HFFc6 (cell line): ENCODE data around the gene PPHLN1. TPM values are rescaled to one million over a fixed set of nuclear protein-coding genes. Genes with fewer than 3 reads are reported as not detected.
"Not testable (repeated sequence)": the region's sequence is repeated elsewhere in the genome, so short reads cannot be mapped to it uniquely, and the experiment has no call there.

Experiments used
- DNase-seq: peaks from one replicate; pipeline ENCODE4 v3.0.0-alpha.2; 2018
- H3K27ac Mint-ChIP-seq: 2 replicates; pipeline ENCODE4 v1.8.0; 2020; ENCODE audit warnings: mild to moderate bottlenecking, mixed read lengths
- H3K27me3 Mint-ChIP-seq: 2 replicates; pipeline ENCODE4 v1.8.0; 2021; ENCODE audit warnings: mild to moderate bottlenecking, moderate library complexity, mixed read lengths; ENCODE audit not compliant: insufficient read depth
- H3K36me3 Mint-ChIP-seq: 2 replicates; pipeline ENCODE4 v1.8.0; 2021; ENCODE audit warnings: low read depth, mixed read lengths
- H3K4me1 Mint-ChIP-seq: 2 replicates; pipeline ENCODE4 v1.8.0; 2020; ENCODE audit warnings: low read depth, mixed read lengths
- H3K4me3 Mint-ChIP-seq: 2 replicates; pipeline ENCODE4 v1.8.0; 2020; ENCODE audit warnings: mild to moderate bottlenecking, moderate library complexity, mixed read lengths
- H3K9me3 Mint-ChIP-seq: 2 replicates; pipeline ENCODE4 v1.8.0; 2020; ENCODE audit warnings: mild to moderate bottlenecking, mixed read lengths
- total RNA-seq, 6 experiments: library from RNA; stranded (reverse); fragmentation: NEBNext Ultra II Directional; extraction: Animal tissue kit (Norgen Biotek cat#: 25700); gene quantifications; 2 replicates in 1 of 6; 3 replicates in 5 of 6; pipeline ENCODE4 v1.2.3, GENCODE V29; 2021
- TF ChIP-seq, protein P1 (sequence below): fragments of 200-600 bp; sonication (generic); IDR thresholded peaks from 2 replicates; pipeline ENCODE4 v1.5.0; 2021; ENCODE audit warnings: antibody characterized with exemption, mild to moderate bottlenecking

PPHLN1 gene
- total RNA-seq, 6 experiments from 2014 or later, result 60.5 to 68.6 (median 63.5) TPM

DNA sequence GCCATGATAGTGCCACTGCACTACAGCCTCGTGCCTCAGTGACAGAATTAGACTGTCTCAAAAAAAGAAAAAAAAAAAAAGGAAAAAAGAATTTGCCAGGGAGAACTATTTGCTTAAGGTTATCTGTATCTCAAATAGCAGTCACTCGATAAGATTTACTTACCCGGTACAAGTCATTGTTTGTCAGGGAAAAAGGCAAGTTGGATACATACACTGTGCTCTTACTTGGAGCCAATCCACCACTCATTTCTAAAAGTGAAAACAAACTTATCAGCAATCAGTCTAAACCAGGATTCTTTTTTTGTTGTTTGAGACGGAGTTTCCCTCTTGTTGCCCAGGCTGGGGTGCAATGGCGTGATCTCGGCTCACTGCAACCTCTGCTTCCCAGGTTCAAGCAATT is 2.1 kb upstream of the PPHLN1 start:
- Mint-ChIP-seq H3K4me1 (peaks cover 33% of the 10 kb centered on the region), H3K27me3 (no peaks in the 10 kb centered on the region; the same call in 1 of the 2 replicates), H3K9me3 (no peaks in the 10 kb centered on the region), H3K27ac (no peak overlapping the region), H3K4me3 (no peak overlapping the region), H3K36me3 (peaks cover 13% of the 10 kb centered on the region)
- TF ChIP-seq, protein P1, sequence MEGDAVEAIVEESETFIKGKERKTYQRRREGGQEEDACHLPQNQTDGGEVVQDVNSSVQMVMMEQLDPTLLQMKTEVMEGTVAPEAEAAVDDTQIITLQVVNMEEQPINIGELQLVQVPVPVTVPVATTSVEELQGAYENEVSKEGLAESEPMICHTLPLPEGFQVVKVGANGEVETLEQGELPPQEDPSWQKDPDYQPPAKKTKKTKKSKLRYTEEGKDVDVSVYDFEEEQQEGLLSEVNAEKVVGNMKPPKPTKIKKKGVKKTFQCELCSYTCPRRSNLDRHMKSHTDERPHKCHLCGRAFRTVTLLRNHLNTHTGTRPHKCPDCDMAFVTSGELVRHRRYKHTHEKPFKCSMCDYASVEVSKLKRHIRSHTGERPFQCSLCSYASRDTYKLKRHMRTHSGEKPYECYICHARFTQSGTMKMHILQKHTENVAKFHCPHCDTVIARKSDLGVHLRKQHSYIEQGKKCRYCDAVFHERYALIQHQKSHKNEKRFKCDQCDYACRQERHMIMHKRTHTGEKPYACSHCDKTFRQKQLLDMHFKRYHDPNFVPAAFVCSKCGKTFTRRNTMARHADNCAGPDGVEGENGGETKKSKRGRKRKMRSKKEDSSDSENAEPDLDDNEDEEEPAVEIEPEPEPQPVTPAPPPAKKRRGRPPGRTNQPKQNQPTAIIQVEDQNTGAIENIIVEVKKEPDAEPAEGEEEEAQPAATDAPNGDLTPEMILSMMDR, result no peak
- no peak for DNase-seq

DNA sequence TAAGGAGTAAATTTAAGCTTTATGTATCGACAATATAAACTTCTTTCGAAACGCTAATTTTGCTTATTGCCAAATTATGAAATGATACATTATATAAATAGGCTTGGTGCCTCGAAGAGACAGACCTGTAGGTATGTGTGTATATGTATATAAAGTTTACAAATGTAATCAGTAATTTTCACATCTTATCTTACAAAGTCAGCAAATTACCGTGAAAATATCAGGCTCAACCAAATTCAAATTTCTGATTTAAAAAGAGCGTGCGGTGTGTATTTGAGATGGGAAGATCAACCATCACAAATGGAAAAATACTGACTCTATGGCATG is 678 bp upstream of the PPHLN1 start:
- no peak for DNase-seq
- TF ChIP-seq, protein P1, result no peak
- Mint-ChIP-seq H3K27me3 (no peaks in the 10 kb centered on the region), H3K36me3 (peaks cover 13% of the 10 kb centered on the region), H3K27ac (peak overlapping the region; percentile 96), H3K9me3 (no peaks in the 10 kb centered on the region), H3K4me3 (peak overlapping the region; percentile 98), H3K4me1 (peaks cover 27% of the 10 kb centered on the region)

DNA sequence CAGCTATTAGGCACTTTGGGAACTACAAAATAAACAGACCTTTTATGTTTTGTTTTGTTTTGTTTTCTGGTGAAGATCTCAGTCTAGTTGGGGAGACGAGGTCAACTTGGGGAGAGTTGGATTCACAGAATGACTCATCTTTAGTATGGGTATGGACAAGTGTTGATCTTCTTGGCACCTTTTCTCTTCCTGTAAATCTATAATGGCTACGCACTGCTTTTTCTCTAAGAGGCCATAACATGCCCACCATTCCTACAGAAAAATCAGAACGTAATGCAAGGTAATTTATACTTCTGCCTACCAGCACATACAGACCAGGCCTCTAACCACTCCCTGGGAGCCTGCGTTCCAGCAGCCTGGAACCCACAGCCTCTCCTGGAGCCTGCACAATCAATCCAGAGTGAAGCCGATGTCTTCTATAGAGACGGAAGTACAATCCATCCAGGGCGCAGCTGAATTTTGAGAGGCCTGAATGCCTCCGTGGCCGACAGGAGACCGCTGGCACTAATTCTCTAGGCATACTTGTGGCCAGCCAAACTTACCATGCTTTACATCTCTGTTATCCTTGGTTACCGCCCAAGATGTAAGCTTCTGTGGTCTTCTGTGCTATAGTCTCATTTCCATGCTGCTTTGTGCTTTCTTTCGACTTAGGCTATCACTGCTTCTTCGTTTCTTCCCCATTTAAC is 717 bp downstream of the PPHLN1 start:
- Mint-ChIP-seq H3K4me1 (peaks cover 37% of the 10 kb centered on the region), H3K4me3 (peak overlapping the region; percentile 98), H3K27me3 (no peaks in the 10 kb centered on the region), H3K9me3 (no peaks in the 10 kb centered on the region), H3K36me3 (peaks cover 7% of the 10 kb centered on the region), H3K27ac (peak overlapping the region; percentile 96)
- TF ChIP-seq, protein P1, result no peak
- peak; percentile 8 for DNase-seq

DNA sequence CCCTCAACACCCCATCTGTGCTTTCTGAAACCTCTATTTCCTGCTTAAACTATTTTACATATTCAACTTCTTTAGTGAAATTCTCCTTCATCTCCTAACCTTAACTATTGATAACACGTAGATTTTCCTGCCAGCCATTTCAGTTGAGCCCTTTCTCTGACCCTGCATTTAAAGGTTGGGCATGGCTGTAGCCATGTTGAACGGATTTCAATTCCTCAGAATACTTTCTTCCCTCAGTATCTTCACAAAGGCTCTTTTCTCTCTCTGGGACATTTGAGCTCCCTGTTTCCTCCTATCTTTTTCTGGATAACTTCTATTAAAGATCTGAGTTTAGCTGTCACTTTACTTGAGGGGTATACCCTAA is 1.2 kb downstream of the PPHLN1 start:
- H3K4me3 Mint-ChIP-seq, result peak overlapping the region; percentile 98

DNA sequence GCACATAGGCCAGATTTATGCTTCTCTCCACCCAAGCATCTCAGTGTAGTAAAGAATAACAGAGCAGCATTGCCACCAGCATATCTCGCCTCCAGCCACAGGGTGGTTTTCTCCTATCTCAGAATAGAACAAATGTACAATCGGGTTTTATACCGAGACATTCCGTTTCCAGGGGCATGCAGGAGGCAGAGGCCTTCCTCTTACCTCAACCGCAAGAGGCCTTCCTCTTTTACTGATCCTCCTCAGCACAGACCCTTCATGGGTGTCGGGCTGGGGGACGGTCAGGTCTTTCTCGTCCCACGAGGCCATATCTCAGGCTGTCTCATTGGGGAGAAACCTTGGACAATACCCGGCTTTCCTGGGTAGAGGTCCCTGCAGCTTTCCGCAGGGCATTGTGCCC is 4.1 kb downstream of the PPHLN1 start:
- not testable (repeated sequence) for H3K4me3 Mint-ChIP-seq, H3K9me3 Mint-ChIP-seq, H3K36me3 Mint-ChIP-seq, DNase-seq, H3K27ac Mint-ChIP-seq, H3K27me3 Mint-ChIP-seq
- peaks cover 49% of the 10 kb centered on the region for H3K4me1 Mint-ChIP-seq

More for the DNA sequence above, 1.2 kb downstream of the PPHLN1 start:
- DNase-seq, result no peak
- peaks cover 7% of the 10 kb centered on the region for H3K36me3 Mint-ChIP-seq
- H3K27ac Mint-ChIP-seq, result peak overlapping the region; percentile 96
- H3K9me3 Mint-ChIP-seq, result no peaks in the 10 kb centered on the region
- TF ChIP-seq, protein P1, result no peak
- peaks cover 42% of the 10 kb centered on the region for H3K4me1 Mint-ChIP-seq
- no peaks in the 10 kb centered on the region for H3K27me3 Mint-ChIP-seq

DNA sequence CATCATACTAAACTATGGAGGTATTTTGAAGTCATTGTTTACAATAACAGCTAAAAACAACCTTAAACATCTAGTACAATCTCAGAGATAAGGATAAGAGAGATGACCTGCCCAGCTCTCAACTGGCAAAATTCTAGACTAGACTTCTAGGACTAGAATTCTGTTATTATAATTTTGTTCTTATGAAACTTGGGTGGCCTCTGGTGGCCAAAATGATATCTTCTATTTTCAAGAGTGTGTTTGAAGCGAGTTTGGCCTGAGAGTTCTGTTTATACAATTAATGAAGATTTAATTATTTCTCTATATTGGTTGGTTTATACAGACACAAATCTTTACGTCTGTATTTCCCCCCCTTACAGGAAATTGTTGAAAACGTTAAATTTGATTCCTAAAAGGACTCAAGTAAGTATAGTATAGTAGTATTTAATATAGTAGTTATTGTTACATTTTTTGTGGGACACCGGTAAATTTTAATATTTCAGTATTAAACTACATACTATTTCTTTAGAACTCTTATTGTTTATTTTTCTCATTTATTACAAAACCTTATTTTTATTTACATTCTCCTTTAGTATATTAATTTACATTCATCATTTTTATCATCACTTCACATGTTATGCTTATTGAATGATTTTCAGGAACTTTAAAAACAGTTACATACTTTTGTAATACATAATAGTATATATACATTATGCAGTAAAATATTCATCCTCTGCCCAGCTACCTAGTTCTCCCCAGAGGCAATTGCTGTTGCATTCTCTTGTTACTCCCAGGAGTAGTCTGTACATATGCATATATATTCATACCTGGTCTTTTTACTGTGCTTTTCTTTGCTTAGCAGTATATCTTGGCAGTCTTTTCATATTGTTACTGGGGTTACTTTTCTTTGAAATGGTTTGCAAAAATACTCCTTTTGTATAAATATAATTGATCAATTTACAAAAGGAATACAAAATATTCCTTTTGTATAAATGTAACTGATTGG is 6.6 kb downstream of the PPHLN1 start:
- Mint-ChIP-seq H3K9me3 (no peaks in the 10 kb centered on the region), H3K27ac (0 out of 2 replicates have a peak overlapping the region, but pooled peaks have one; percentile 20), H3K4me1 (peaks cover 41% of the 10 kb centered on the region), H3K27me3 (no peaks in the 10 kb centered on the region), H3K36me3 (no peaks in the 10 kb centered on the region), H3K4me3 (no peak overlapping the region)
- DNase-seq, result peak; percentile 38
- TF ChIP-seq, protein P1, result peak; percentile 87
